ENCODE results near the gene ZC2HC1B. TPM values are rescaled to one million over a fixed set of nuclear protein-coding genes. Genes with fewer than 3 reads are reported as not detected.
A peak's percentile ranks its signal among the peaks of the same experiment; 100 is the strongest.

The ZC2HC1B gene
- total RNA-seq, result not detected in 2 replicates

GRCh38 chr6:143864234-143864633, at the start of gene ZC2HC1B:
ZC2HC1B (plus strand) TSS chr6:143864474; CDS start chr6:143864540, 66 bp downstream.
- no peaks in the 10 kb centered on the region for H3K9me3 Mint-ChIP-seq
- no peak for DNase-seq (ENCODE audit: low spot score)
- H3K36me3 Mint-ChIP-seq (ENCODE audit: low read depth), result peaks cover 59% of the 10 kb centered on the region
- no peak within 1 kb of the TSS for H3K4me3 Mint-ChIP-seq (ENCODE audit: low read depth)
- intact Hi-C loops (cut with micrococcal nuclease), result no loop called here
- no peaks in the 10 kb centered on the region for H3K4me1 Mint-ChIP-seq (ENCODE audit: low read depth)
- H3K27ac Mint-ChIP-seq, result no peak within 1 kb of the TSS
- no peaks in the 10 kb centered on the region for H3K27me3 Mint-ChIP-seq (ENCODE audit: low read depth)

GRCh38 chr6:143817621-143818020, 46.7 kb upstream of the ZC2HC1B start:
- H3K4me3 Mint-ChIP-seq (ENCODE audit: low read depth), result no peak overlapping the region
- H3K27ac Mint-ChIP-seq, result no peak overlapping the region
- no peaks in the 10 kb centered on the region for H3K9me3 Mint-ChIP-seq
- no peak for DNase-seq (ENCODE audit: low spot score)
- peaks cover under 1% of the 10 kb centered on the region for H3K4me1 Mint-ChIP-seq (ENCODE audit: low read depth)
- intact Hi-C loops (cut with micrococcal nuclease), result no loop called here
- no peaks in the 10 kb centered on the region for H3K36me3 Mint-ChIP-seq (ENCODE audit: low read depth)
- no peaks in the 10 kb centered on the region for H3K27me3 Mint-ChIP-seq (ENCODE audit: low read depth)

DNA sequence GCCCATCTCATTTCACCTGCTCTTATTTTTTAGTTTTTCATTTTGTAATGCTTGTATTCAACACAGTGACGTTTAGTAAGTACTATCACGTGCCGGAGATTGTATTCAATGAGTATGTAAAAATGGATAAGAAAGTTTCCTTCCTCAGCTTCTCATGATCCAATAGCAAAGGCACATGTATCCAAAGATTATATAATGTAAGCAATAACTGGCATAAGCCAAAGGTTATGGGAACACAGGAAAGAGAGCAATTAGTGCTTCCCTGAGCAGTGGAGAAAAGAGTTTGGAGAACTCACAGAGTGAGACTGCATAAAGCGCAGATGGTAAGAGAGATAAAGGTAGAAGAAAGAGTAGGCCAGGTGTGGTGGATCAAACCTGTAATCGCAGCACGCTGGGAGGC, 42.9 kb upstream of the ZC2HC1B start:
- DNase-seq (ENCODE audit: low spot score), result no peak
- Mint-ChIP-seq H3K27me3 (ENCODE audit: low read depth) (no peaks in the 10 kb centered on the region), H3K4me1 (ENCODE audit: low read depth) (no peaks in the 10 kb centered on the region), H3K27ac (no peak overlapping the region), H3K4me3 (ENCODE audit: low read depth) (no peak overlapping the region), H3K9me3 (no peaks in the 10 kb centered on the region), H3K36me3 (ENCODE audit: low read depth) (peaks cover 10% of the 10 kb centered on the region)
- intact Hi-C loops (cut with micrococcal nuclease), result no loop called here

DNA sequence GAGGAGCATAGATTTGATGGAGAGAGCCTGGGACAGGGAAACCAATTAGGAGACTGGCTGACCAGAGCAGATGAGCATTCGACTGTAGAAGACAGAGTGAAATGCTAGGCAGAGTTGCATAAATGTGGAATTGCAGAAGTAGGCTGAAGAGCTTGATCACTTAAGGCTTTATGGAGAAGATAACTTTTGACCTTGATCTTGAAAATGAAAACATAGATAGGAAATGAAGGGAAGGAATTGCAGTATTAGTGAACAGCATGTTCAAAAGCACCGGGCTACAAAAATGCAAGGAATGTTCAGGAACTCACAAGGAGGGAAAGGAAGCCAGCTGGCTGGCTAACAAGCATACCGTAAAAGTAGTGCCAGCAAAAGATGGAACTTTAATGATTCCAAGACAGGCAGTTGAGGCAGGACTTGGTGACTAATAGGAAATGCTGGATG, 41.7 kb upstream of the ZC2HC1B start:
- no peaks in the 10 kb centered on the region for H3K27me3 Mint-ChIP-seq (ENCODE audit: low read depth)
- no peak for DNase-seq (ENCODE audit: low spot score)
- H3K27ac Mint-ChIP-seq, result no peak overlapping the region
- intact Hi-C loops (cut with micrococcal nuclease), result no loop called here
- H3K9me3 Mint-ChIP-seq, result no peaks in the 10 kb centered on the region
- no peak overlapping the region for H3K4me3 Mint-ChIP-seq (ENCODE audit: low read depth)
- no peaks in the 10 kb centered on the region for H3K4me1 Mint-ChIP-seq (ENCODE audit: low read depth)
- peaks cover 10% of the 10 kb centered on the region for H3K36me3 Mint-ChIP-seq (ENCODE audit: low read depth)

DNA sequence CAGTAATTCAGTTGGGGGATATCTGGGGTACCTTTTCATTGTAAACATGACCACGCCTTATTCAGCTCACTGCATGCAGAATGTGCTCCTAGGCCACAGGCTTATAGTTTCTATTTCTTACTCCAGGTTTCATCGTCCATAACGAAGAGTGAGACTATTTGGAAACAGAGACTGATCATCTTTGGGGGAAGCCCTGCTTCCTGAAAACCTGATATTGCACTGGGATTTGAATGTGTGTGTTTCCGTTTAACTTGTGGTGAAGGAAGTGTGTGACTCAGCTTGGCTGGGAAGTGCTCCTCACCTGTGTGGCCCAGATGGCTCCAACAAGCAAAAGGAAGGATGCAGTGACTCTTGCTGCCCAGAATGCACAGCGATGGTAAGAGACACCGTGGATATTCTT, 40.7 kb upstream of the ZC2HC1B start:
- intact Hi-C loops (cut with micrococcal nuclease), result no loop called here
- no peak for DNase-seq (ENCODE audit: low spot score)
- H3K36me3 Mint-ChIP-seq (ENCODE audit: low read depth), result peaks cover 10% of the 10 kb centered on the region
- no peaks in the 10 kb centered on the region for H3K4me1 Mint-ChIP-seq (ENCODE audit: low read depth)
- no peak overlapping the region for H3K4me3 Mint-ChIP-seq (ENCODE audit: low read depth)
- no peaks in the 10 kb centered on the region for H3K9me3 Mint-ChIP-seq
- no peak overlapping the region for H3K27ac Mint-ChIP-seq
- no peaks in the 10 kb centered on the region for H3K27me3 Mint-ChIP-seq (ENCODE audit: low read depth)

DNA sequence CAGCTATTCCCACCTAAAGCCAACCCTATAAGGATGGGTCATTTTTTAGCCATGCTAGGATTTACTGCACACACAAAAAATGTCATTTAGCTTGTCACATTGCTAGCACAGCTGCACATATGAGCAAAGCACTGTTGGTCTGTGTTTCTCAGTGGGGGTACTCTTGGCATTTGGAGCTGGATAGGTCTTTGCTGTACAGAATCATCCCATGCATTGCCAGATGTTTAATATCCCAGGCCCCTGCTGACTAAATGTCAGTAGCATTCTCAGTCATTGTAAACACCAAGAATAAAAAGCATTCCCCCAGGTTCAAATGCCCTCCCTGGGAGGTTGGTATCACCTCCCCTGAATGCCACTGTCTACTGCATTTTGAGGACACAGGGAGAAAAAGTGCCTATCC, 35.7 kb upstream of the ZC2HC1B start:
- Mint-ChIP-seq H3K36me3 (ENCODE audit: low read depth) (peaks cover 10% of the 10 kb centered on the region), H3K9me3 (no peaks in the 10 kb centered on the region), H3K4me1 (ENCODE audit: low read depth) (no peaks in the 10 kb centered on the region), H3K4me3 (ENCODE audit: low read depth) (no peak overlapping the region), H3K27me3 (ENCODE audit: low read depth) (no peaks in the 10 kb centered on the region), H3K27ac (no peak overlapping the region)
- intact Hi-C loops (cut with micrococcal nuclease), result no loop called here
- DNase-seq (ENCODE audit: low spot score), result no peak

DNA sequence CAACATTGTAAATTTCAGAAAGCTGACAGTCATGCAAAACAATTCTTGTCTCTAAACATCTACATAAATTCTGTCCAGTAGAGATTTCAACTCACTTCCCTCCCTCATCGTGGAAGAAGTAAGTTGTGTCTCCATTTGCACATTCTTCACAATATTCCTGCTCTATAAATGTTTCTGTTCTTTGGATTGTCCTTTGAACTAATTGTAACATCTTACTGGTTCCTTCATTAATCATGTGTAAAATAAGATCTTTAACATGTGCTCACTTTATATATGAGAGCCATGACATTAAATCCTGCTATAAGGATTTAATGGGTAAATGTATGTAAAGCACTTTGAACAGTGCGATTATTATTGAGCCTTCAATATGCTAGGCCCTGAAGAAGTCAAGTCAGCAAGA, 28.1 kb upstream of the ZC2HC1B start:
- no peaks in the 10 kb centered on the region for H3K4me1 Mint-ChIP-seq (ENCODE audit: low read depth)
- intact Hi-C loops (cut with micrococcal nuclease), result no loop called here
- no peak overlapping the region for H3K27ac Mint-ChIP-seq
- no peak for DNase-seq (ENCODE audit: low spot score)
- H3K4me3 Mint-ChIP-seq (ENCODE audit: low read depth), result no peak overlapping the region
- H3K27me3 Mint-ChIP-seq (ENCODE audit: low read depth), result no peaks in the 10 kb centered on the region
- no peaks in the 10 kb centered on the region for H3K9me3 Mint-ChIP-seq
- no peaks in the 10 kb centered on the region for H3K36me3 Mint-ChIP-seq (ENCODE audit: low read depth)

- Mint-ChIP-seq H3K36me3 (ENCODE audit: low read depth) (no peaks in the 10 kb centered on the region), H3K9me3 (no peaks in the 10 kb centered on the region), H3K4me1 (ENCODE audit: low read depth) (peaks cover 6% of the 10 kb centered on the region), H3K4me3 (ENCODE audit: low read depth) (no peak overlapping the region), H3K27ac (no peak overlapping the region), H3K27me3 (ENCODE audit: low read depth) (no peaks in the 10 kb centered on the region)
- no peak for DNase-seq (ENCODE audit: low spot score)
- intact Hi-C loops (cut with micrococcal nuclease), result no loop called here
Measured at GRCh38 chr6:143838395-143838794, 25.9 kb upstream of the ZC2HC1B start.

- no peak overlapping the region for H3K27ac Mint-ChIP-seq
- no peaks in the 10 kb centered on the region for H3K9me3 Mint-ChIP-seq
- H3K36me3 Mint-ChIP-seq (ENCODE audit: low read depth), result peaks cover 7% of the 10 kb centered on the region
- H3K27me3 Mint-ChIP-seq (ENCODE audit: low read depth), result no peaks in the 10 kb centered on the region
- intact Hi-C loops (cut with micrococcal nuclease), result no loop called here
- no peak for DNase-seq (ENCODE audit: low spot score)
- H3K4me1 Mint-ChIP-seq (ENCODE audit: low read depth), result peaks cover 9% of the 10 kb centered on the region
- no peak overlapping the region for H3K4me3 Mint-ChIP-seq (ENCODE audit: low read depth)
Measured at GRCh38 chr6:143839196-143839595, 25.1 kb upstream of the ZC2HC1B start.

DNA sequence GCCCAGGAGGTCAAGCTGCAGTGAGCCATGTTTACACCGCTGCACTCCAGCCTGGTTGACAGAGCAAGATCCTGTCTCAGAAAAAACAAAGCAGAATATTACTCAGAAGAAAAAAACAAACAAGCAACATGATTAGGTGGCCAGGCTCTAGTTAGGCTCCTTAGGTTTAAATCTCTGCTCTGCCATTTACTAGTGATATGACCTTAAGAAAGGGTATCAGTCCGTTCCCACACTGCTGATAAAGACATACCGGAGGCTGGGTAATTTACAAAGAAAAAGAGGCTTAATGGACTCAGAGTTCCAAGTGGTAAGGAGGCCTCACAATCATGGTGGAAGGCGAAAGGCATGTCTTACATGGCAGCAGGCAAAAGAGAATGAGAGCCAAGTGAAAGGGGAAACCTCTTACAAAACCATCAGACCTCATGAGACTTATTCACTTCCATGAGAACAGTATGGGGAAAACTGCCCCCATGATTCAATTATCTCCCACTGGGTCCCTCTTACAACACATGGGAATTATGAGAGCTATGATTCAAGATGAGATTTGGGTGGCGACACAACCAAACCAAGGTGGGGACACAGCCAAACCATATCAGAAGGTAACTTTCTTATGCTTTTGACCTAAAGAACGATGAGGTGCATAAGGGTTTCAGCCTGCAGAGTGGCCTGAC, 23.5 kb upstream of the ZC2HC1B start:
- Mint-ChIP-seq H3K4me3 (ENCODE audit: low read depth) (no peak overlapping the region), H3K9me3 (no peaks in the 10 kb centered on the region), H3K27ac (no peak overlapping the region), H3K4me1 (ENCODE audit: low read depth) (peaks cover 13% of the 10 kb centered on the region), H3K27me3 (ENCODE audit: low read depth) (no peaks in the 10 kb centered on the region), H3K36me3 (ENCODE audit: low read depth) (peaks cover 20% of the 10 kb centered on the region)
- intact Hi-C loops (cut with micrococcal nuclease), result loop anchor here (5.0 to 10.0 kb wide), 2 partner anchors 163 to 386 kb away; partner anchors contain the start of genes ADAT2, PEX3 and PHACTR2
- no peak for DNase-seq (ENCODE audit: low spot score)

- Mint-ChIP-seq H3K4me1 (ENCODE audit: low read depth) (peaks cover 17% of the 10 kb centered on the region), H3K9me3 (no peaks in the 10 kb centered on the region), H3K27me3 (ENCODE audit: low read depth) (no peaks in the 10 kb centered on the region), H3K4me3 (ENCODE audit: low read depth) (peak overlapping the region; percentile 97), H3K36me3 (ENCODE audit: low read depth) (peaks cover 37% of the 10 kb centered on the region), H3K27ac (peak overlapping the region; percentile 96)
- intact Hi-C loops (cut with micrococcal nuclease), result loop anchor here (2.0 to 10.0 kb wide), 4 partner anchors 14 to 388 kb away; partner anchors contain the start of genes ADAT2, PEX3 and PHACTR2
- no peak for DNase-seq (ENCODE audit: low spot score)
Measured at GRCh38 chr6:143842461-143842901, 21.8 kb upstream of the ZC2HC1B start.

DNA sequence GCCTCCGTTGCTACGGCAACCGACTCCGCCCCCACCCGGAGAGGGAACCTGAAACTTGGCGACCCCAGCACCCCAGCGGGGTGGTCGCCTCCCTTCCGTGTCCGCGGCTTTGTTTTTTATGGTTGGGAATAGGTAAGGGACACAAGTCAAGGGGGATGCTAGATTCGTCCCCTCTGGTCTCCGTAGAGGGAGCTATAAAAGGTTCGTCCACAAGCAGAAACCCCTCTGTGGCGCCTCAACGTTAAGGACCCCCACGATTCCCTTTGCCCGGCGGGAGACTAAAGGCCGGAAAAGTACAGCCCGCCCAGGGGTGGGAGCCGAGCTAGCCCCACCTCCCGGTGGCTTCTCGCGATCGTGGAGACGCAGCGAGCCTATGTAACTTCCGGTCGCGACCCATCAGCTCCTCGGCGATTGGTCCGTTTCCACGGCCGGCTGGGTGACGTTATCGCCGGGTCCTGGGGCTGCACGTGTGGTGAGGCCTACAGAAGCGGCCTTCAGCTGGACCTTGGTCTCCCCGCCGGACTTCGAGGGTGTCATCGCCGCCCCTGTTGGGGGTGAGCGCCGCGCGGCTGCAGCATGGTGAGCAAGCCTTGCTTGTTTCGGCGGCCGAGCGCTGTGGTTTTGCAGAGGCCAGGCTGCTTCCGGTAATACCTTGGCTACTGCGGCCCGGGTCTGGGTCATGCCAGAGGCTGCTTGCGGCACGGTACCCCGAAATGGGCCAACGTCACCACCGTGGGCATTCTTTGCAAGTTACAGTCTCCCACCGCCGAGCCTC, 21.2 kb upstream of the ZC2HC1B start, which contains the start of gene LTV1:
Gene LTV1, plus strand, starts transcription at position 437 of the 775 bp plus-strand sequence. Its CDS starts 140 bp downstream, at position 577.
- peak; percentile 90 for DNase-seq (ENCODE audit: low spot score)
- H3K4me3 Mint-ChIP-seq (ENCODE audit: low read depth), result peak within 1 kb of the TSS; percentile 97
- intact Hi-C loops (cut with micrococcal nuclease), result loop anchor here (1.0 to 10.0 kb wide), 6 partner anchors 14 to 388 kb away; partner anchors contain the start of genes ADAT2, PEX3, PHACTR2 and SF3B5
- H3K27me3 Mint-ChIP-seq (ENCODE audit: low read depth), result no peaks in the 10 kb centered on the region
- peaks cover 42% of the 10 kb centered on the region for H3K36me3 Mint-ChIP-seq (ENCODE audit: low read depth)
- no peaks in the 10 kb centered on the region for H3K9me3 Mint-ChIP-seq
- peaks cover 17% of the 10 kb centered on the region for H3K4me1 Mint-ChIP-seq (ENCODE audit: low read depth)
- H3K27ac Mint-ChIP-seq, result peak within 1 kb of the TSS; percentile 96

DNA sequence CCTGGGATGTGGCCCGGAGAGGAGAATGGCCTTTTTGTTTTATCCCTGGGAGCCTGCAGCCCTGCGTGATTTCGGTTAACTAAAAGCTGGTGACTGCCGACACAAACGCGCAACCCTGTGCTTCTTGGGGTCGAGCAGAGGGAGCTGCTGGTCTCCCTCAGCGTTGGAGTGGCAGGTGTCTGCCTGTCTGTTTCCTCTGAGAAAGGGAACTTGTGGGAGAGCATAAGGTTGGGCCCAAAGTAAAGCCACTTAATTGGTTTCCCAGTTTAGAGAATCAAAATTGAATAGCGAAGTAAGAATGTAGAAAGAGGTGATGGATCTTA, 20.6 kb upstream of the ZC2HC1B start:
- peak overlapping the region; percentile 97 for H3K4me3 Mint-ChIP-seq (ENCODE audit: low read depth)
- peak overlapping the region; percentile 96 for H3K27ac Mint-ChIP-seq
- H3K27me3 Mint-ChIP-seq (ENCODE audit: low read depth), result no peaks in the 10 kb centered on the region
- peaks cover 22% of the 10 kb centered on the region for H3K4me1 Mint-ChIP-seq (ENCODE audit: low read depth)
- peaks cover 47% of the 10 kb centered on the region for H3K36me3 Mint-ChIP-seq (ENCODE audit: low read depth)
- intact Hi-C loops (cut with micrococcal nuclease), result loop anchor here (1.0 to 10.0 kb wide), 6 partner anchors 13 to 389 kb away; partner anchors contain the start of genes ADAT2, PEX3, PHACTR2 and SF3B5
- H3K9me3 Mint-ChIP-seq, result no peaks in the 10 kb centered on the region
- no peak for DNase-seq (ENCODE audit: low spot score)
